Neural progenitor cell (in vitro differentiated cells): ENCODE data around the gene EXOSC5.

Experiments used
- CTCF ChIP-seq: fragments of 200-600 bp; sonication (generic); IDR thresholded peaks from 2 replicates; pipeline ENCODE4 v1.5.1; 2017; ENCODE audit warnings: antibody characterized with exemption, mild to moderate bottlenecking
- EZH2 ChIP-seq: fragments of 200-600 bp; sonication (generic); IDR thresholded peaks from 2 replicates; pipeline ENCODE4 v1.6.1; 2017; ENCODE audit warnings: antibody characterized with exemption, mild to moderate bottlenecking, moderate library complexity
- EZH2phosphoT487 ChIP-seq: fragments of 200-600 bp; sonication (generic); IDR thresholded peaks from 2 replicates; pipeline ENCODE4 v1.6.1; 2017; ENCODE audit warnings: antibody characterized with exemption

DNA sequence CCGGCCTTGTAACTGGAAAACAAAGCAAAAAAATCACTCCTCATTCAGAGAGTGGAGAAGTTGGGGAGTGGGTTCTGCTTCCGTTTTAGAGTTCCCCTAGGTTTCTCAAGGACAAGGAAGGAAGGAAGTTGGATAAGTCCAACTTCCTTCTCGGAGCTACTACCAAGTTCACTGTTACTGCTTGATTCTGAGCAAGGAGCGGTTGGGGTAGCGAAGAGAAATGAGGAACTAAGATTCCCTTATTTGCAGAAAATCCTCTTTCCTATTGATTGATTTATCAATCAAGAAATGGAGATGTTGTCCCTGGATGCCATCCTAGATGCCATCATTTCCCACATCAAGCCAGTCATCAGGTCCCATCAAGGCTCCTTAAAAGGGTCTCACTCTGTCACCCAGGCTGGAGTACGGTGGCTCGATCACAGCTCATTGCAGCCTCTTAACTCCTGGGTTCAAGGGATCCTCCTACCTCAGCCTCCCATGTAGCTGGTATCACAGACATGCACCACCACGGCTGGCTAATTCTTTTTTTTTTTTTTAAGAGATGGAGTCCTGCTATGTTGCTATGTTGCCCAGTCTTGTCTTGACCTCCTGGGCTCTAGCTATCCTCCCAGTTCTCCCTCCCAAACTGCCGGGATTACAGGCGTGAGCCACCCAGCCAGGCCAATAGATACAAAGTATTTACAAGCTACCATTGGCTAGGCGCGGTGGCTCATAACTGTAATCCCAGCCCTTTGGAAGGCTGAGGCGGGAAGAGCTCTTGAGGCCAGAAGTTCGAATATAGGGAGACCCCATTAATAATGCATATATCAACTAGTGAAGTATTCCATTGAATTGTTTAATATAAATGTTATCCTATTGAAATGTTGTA is 32.4 kb downstream of the EXOSC5 start:
- TF ChIP-seq CTCF, result no peak
- TF ChIP-seq EZH2, result no peak
- TF ChIP-seq EZH2phosphoT487, result no peak
